ENCODE results near the gene AOPEP.

AOPEP gene

DNA sequence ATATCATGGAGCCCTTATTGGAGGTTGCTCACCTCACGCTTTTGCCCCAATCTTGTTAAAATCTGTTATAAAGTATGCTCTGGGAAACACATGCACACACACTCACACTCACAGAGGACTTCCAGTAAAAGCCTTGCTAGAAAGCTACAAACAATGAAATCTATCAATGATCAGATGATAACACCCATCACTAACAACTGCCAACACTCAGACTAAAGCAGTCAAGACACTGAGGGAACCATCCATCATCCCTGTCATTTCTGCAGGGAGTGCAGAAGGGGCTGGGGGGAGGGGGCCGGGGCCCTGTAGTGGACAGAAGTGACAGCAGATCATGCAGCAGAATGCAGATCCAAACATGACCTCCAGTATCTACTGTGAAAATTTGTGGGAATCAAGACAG lies 179.1 kb downstream of the AOPEP start:
- no peak overlapping the region for H3K4me3 ChIP-seq
- no peak overlapping the region for H3K4me2 ChIP-seq
- 0 out of 2 replicates have a peak, but pooled peaks cover 4% of the 10 kb centered on the region for H3K4me1 ChIP-seq
- no peak overlapping the region for H3K27ac ChIP-seq
- H4K20me1 ChIP-seq: no peaks in the 10 kb centered on the region
- no peaks in the 10 kb centered on the region for H3K27me3 ChIP-seq
- no peak for TF ChIP-seq Cebpa-rat (IDR thresholded peaks at IDR 0.05)
- H3K9ac ChIP-seq: no peak overlapping the region
- H3K36me3 ChIP-seq: 0 out of 2 replicates have a peak, but pooled peaks cover 7% of the 10 kb centered on the region
- no peaks in the 10 kb centered on the region for H3K9me3 ChIP-seq

DNA sequence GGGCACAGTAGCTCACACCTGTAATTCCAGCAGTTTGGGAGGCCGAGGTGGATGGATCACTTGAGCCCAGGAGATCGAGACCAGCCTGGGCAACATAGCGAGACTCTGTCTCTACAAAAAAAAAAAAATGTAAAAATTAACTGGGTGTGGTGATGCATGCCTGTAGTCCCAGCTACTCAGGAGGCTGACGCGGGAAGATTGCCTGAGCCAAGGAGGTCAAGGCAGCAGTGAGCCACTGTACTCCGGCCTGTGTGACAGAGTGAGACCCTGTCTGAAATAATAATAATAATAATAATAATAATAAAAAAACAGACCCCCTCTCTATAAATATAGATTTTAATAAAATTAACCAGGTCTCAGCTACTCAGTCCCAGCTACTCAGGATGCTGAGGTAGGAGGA lies 179.7 kb downstream of the AOPEP start:
- Histone ChIP-seq H3K4me2 (no peak overlapping the region), H3K4me1 (0 out of 2 replicates have a peak, but pooled peaks cover 4% of the 10 kb centered on the region), H3K27ac (no peak overlapping the region), H3K4me3 (no peak overlapping the region), H3K36me3 (0 out of 2 replicates have a peak, but pooled peaks cover 7% of the 10 kb centered on the region), H3K27me3 (no peaks in the 10 kb centered on the region), H4K20me1 (no peaks in the 10 kb centered on the region), H3K9me3 (no peaks in the 10 kb centered on the region), H3K9ac (no peak overlapping the region)
- TF ChIP-seq Cebpa-rat (IDR thresholded peaks at IDR 0.05): no peak

DNA sequence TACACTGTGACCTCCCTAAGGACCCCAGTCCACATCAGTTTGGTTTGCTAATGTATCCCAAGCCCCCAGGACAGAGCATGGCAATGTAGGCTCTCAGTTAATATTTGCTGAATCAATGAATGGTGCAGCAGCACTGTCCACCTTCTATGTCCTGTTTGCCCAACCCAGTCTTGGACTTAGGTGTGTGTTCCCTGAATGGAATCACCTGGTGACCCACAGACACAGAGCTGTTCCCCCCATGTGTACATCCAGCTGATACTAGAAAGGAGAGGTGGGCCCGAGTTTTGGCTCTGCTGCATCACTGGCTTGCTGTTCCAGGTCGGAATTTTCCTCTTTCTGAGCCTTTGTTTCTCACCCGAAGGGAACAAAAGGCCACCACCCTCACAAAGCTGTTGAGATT lies 180.2 kb downstream of the AOPEP start:
- Histone ChIP-seq H3K4me3 (no peak overlapping the region), H3K27ac (no peak overlapping the region), H3K9me3 (no peaks in the 10 kb centered on the region), H4K20me1 (no peaks in the 10 kb centered on the region), H3K9ac (no peak overlapping the region), H3K4me2 (no peak overlapping the region), H3K36me3 (0 out of 2 replicates have a peak, but pooled peaks cover 7% of the 10 kb centered on the region), H3K27me3 (no peaks in the 10 kb centered on the region), H3K4me1 (0 out of 2 replicates have a peak, but pooled peaks cover 4% of the 10 kb centered on the region)
- no peak for TF ChIP-seq Cebpa-rat (IDR thresholded peaks at IDR 0.05)

DNA sequence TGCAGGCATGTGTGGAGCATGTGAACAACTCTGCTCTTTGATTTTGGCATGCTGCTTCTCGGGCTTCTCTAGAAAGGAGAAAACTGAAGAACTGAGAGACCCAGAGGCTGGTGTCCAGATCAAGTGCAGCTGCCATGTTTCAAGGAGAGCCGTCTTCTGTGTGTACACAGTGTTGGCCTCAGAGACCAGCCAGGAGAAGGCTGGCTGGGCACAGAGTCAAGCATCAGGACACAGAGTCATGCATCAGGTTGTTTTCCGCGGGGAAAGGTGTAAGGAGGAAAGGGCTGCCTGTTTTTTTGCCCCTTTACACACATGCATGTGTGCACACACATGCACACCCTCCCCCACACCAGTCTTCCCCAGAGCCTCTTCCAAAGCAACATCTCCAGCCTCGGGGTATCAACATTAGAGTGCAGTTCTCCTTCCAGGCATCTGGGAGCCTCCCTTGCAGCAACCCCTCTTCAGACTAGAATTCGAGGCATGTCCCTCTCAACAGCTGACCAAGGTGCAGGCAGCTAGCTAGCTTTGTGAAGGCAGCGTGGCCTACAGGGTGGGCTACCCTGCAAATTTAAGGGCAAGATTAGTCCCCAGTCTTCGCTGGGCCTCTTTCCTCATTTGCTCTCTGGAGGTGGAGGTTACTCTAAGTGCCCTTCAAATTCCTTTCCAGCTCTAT lies 180.9 kb downstream of the AOPEP start:
- no peak overlapping the region for H3K4me2 ChIP-seq
- H3K9me3 ChIP-seq: no peaks in the 10 kb centered on the region
- H3K9ac ChIP-seq: no peak overlapping the region
- H3K4me3 ChIP-seq: no peak overlapping the region
- H4K20me1 ChIP-seq: no peaks in the 10 kb centered on the region
- no peaks in the 10 kb centered on the region for H3K27me3 ChIP-seq
- TF ChIP-seq Cebpa-rat (IDR thresholded peaks at IDR 0.05): no peak
- 0 out of 2 replicates have a peak, but pooled peaks cover 7% of the 10 kb centered on the region for H3K36me3 ChIP-seq
- 0 out of 2 replicates have a peak, but pooled peaks cover 4% of the 10 kb centered on the region for H3K4me1 ChIP-seq
- no peak overlapping the region for H3K27ac ChIP-seq

DNA sequence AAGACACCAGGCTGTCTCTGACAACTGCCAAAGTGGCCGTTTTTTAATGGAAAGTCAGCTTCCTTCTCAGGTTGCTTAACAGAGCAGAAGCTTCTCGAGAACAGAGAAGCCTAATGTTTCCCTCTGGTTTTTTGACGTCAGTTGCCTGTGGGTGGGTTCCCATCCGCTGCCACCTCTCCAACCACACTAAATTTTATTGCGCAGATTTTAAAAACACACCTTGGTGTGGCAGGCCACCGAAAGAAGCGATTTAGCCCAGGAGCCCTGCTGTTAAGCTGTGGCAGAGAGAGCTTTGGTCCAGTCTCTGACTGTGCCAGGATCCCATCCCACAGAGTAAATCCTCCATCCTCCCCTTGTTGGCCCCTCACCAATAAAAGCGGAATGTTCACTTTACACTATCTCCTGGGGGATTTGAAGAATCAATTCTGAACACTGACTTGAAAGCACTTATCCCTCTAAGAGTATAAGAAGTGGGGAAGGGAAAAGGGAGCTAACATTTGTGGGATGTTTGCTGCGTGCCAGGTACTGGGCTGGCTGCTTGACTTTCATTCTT lies 181.6 kb downstream of the AOPEP start:
- Histone ChIP-seq H3K27ac (no peak overlapping the region), H3K27me3 (no peaks in the 10 kb centered on the region), H4K20me1 (no peaks in the 10 kb centered on the region), H3K36me3 (0 out of 2 replicates have a peak, but pooled peaks cover 7% of the 10 kb centered on the region), H3K9ac (no peak overlapping the region), H3K9me3 (no peaks in the 10 kb centered on the region), H3K4me1 (0 out of 2 replicates have a peak, but pooled peaks cover 4% of the 10 kb centered on the region), H3K4me2 (no peak overlapping the region), H3K4me3 (no peak overlapping the region)
- no peak for TF ChIP-seq Cebpa-rat (IDR thresholded peaks at IDR 0.05)

DNA sequence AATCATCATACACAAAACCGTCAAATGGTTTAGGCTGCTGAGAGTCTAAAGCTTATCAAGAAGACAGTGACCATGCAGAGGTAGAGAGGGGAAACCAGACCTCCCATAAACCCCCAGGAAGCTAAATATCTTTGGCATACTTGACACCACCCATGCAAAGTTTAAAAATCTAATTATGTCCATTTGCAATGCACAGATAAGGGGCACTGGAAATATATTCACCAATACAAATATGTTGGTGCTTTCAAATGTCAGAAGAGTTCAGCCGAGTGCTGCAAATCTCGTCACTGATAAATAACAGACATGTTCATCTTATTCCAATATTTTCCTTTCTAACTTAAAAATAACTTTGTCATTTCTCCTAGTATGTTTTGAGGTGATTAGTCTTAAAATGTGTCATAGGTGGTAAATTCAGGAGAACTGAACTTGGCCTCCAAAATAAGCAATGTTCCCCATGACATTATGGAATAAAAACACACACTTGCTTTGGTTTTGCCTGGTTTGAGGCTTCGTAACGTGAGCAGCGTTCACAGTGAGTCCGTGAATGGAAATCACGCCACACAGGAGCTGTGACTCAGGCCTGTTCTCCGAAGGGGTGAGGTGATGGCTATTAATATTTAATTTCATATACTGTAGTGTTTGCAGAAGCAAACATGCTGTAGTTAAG lies 182.2 kb downstream of the AOPEP start:
- Histone ChIP-seq H3K9ac (no peak overlapping the region), H3K4me3 (no peak overlapping the region), H3K36me3 (0 out of 2 replicates have a peak, but pooled peaks cover 7% of the 10 kb centered on the region), H3K27me3 (no peaks in the 10 kb centered on the region), H3K9me3 (no peaks in the 10 kb centered on the region), H3K4me2 (no peak overlapping the region), H3K4me1 (0 out of 2 replicates have a peak, but pooled peaks cover 4% of the 10 kb centered on the region), H4K20me1 (no peaks in the 10 kb centered on the region), H3K27ac (no peak overlapping the region)
- no peak for TF ChIP-seq Cebpa-rat (IDR thresholded peaks at IDR 0.05)

DNA sequence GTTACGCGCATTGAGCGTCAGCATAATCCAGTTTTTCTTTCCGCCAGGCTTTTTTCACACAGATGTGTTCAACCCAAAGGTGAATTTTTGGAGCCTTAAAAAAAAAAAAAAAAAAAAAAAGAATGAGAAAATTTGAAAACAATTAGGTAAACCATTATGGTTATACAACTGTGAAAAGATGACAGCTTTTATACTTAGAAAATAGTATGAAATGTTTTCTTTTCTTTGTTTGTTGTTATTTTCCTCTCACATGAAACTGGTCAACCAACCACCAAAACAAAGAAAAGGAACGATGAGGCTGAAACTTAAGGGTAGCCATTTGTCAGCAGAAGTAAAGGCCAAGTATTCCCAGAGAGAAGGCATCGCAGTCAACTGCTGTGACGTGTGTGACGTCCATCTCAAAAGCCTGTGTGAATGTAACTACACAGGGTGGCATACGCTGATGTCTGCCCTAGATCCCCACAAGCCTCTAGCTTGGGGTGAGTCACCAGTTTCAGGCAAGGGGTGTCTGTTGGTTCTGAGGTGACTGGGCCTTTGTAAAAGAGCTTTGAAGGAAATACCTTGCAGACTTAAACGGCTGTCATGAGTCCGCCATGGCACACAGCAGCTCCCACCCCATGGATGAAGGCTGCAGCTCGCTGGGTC lies 182.9 kb downstream of the AOPEP start:
- Histone ChIP-seq H3K27me3 (no peaks in the 10 kb centered on the region), H3K4me3 (no peak overlapping the region), H4K20me1 (no peaks in the 10 kb centered on the region), H3K9ac (no peak overlapping the region), H3K4me2 (no peak overlapping the region), H3K9me3 (no peaks in the 10 kb centered on the region), H3K36me3 (0 out of 2 replicates have a peak, but pooled peaks cover 7% of the 10 kb centered on the region), H3K27ac (no peak overlapping the region), H3K4me1 (0 out of 2 replicates have a peak, but pooled peaks cover 4% of the 10 kb centered on the region)
- TF ChIP-seq Cebpa-rat (IDR thresholded peaks at IDR 0.05): no peak

DNA sequence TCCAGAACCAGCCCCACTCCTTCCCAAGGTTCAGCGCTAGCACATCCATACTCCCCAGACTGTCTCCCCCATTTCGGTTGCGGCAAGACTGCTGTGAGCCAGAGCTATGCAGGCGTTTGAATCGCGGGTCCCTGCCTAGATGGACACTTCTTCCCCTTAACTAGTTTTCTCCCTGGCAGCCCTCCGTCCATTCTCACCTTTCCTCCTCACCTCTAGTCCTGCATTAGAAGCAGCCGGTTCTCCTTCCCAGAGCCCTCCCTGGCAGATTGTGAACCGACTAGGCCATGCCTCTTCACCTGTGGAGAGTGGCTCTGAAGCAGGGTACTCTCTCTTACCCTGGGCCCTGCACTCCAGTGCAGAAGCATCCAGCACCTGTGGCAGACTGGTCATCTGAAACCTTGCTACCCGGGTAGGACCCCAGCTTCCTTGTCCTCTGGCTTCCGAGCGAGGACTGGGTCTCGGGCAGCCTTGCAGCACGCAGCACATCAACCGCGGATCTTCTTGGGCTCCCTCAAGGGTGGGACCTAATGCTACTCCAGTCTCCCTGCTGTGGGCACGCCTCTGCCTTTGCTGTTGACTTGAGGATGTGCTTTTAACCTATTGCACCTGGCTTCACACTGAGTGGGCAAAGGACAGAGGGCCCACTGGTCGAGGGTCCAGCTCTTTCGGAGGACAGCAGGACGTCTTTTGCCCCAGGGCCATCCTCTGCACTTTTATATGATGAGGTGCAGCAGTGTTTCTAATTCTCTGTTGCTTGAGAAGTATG lies 183.6 kb downstream of the AOPEP start:
- no peaks in the 10 kb centered on the region for H4K20me1 ChIP-seq
- 0 out of 2 replicates have a peak, but pooled peaks cover 7% of the 10 kb centered on the region for H3K36me3 ChIP-seq
- no peaks in the 10 kb centered on the region for H3K9me3 ChIP-seq
- no peaks in the 10 kb centered on the region for H3K27me3 ChIP-seq
- no peak overlapping the region for H3K4me3 ChIP-seq
- H3K4me1 ChIP-seq: 0 out of 2 replicates have a peak, but pooled peaks cover 4% of the 10 kb centered on the region
- no peak overlapping the region for H3K4me2 ChIP-seq
- no peak for TF ChIP-seq Cebpa-rat (IDR thresholded peaks at IDR 0.05)
- H3K27ac ChIP-seq: no peak overlapping the region
- no peak overlapping the region for H3K9ac ChIP-seq

DNA sequence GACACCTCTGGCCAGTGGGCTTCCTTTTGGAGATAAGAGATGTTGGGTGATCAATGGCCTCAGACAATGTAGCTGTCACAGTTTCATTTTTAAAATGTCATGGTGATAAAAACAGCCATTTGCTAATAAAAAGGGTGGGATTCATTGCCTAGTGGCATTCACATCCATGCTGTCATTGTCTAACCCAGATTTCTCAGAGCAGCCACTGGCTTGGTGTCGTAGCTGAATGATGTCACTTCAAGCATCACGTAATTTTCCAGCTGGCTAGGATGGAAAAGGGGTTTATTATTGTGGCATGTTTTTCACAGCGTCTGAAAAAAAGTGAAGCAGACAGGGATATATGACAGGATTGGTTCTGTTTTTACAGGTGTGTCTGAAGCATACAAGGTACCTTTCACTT lies 184.7 kb downstream of the AOPEP start:
- no peaks in the 10 kb centered on the region for H3K9me3 ChIP-seq
- no peak overlapping the region for H3K4me3 ChIP-seq
- H3K4me1 ChIP-seq: 0 out of 2 replicates have a peak, but pooled peaks cover 4% of the 10 kb centered on the region
- no peaks in the 10 kb centered on the region for H4K20me1 ChIP-seq
- no peaks in the 10 kb centered on the region for H3K27me3 ChIP-seq
- no peak overlapping the region for H3K9ac ChIP-seq
- H3K36me3 ChIP-seq: 0 out of 2 replicates have a peak, but pooled peaks cover 7% of the 10 kb centered on the region
- H3K27ac ChIP-seq: no peak overlapping the region
- no peak overlapping the region for H3K4me2 ChIP-seq
- no peak for TF ChIP-seq Cebpa-rat (IDR thresholded peaks at IDR 0.05)

Measured in BLaER1 (cell line).